Measurements from ENCODE around the gene DES. TPM values are rescaled to one million over a fixed set of nuclear protein-coding genes. Genes with fewer than 3 reads are reported as not detected.

Gene DES
- total RNA-seq, 1 experiment from 2014 or later, result 1.6 TPM

- H3K4me3 Mint-ChIP-seq, result no peak overlapping the region
- H3K36me3 Mint-ChIP-seq, result peaks cover 36% of the 10 kb centered on the region
- no peaks in the 10 kb centered on the region for H3K27me3 Mint-ChIP-seq (ENCODE audit: low read depth)
- H3K4me1 Mint-ChIP-seq, result no peaks in the 10 kb centered on the region
- ChIA-PET CTCF (interaction anchor here (0.6 kb wide), 1 partner anchor 19 kb away, joined by 3 read pairs; no protein-coding TSS in a partner anchor), POLR2A (no interaction called here)
- no peak for ATAC-seq
- TF ChIP-seq MXD4 (CRISPR knock-in tag; IDR thresholded peaks at IDR 0.05; ENCODE audit: borderline replicate concordance), result no peak
- no peak for TF ChIP-seq NFYB (CRISPR knock-in tag; conservative IDR thresholded peaks at IDR 0.05; ENCODE audit: low read depth)
- no peak for TF ChIP-seq ZBTB21 (CRISPR knock-in tag; IDR thresholded peaks at IDR 0.05; ENCODE audit: borderline replicate concordance)
- TF ChIP-seq, protein P1, sequence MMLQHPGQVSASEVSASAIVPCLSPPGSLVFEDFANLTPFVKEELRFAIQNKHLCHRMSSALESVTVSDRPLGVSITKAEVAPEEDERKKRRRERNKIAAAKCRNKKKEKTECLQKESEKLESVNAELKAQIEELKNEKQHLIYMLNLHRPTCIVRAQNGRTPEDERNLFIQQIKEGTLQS (CRISPR knock-in tag; conservative IDR thresholded peaks at IDR 0.05), result no peak
- TF ChIP-seq TEAD1 (CRISPR knock-in tag; IDR thresholded peaks at IDR 0.05), result no peak
- TF ChIP-seq CREM (CRISPR knock-in tag; IDR thresholded peaks at IDR 0.05), result no peak
- TF ChIP-seq, protein P2, sequence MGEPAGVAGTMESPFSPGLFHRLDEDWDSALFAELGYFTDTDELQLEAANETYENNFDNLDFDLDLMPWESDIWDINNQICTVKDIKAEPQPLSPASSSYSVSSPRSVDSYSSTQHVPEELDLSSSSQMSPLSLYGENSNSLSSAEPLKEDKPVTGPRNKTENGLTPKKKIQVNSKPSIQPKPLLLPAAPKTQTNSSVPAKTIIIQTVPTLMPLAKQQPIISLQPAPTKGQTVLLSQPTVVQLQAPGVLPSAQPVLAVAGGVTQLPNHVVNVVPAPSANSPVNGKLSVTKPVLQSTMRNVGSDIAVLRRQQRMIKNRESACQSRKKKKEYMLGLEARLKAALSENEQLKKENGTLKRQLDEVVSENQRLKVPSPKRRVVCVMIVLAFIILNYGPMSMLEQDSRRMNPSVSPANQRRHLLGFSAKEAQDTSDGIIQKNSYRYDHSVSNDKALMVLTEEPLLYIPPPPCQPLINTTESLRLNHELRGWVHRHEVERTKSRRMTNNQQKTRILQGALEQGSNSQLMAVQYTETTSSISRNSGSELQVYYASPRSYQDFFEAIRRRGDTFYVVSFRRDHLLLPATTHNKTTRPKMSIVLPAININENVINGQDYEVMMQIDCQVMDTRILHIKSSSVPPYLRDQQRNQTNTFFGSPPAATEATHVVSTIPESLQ (CRISPR knock-in tag; IDR thresholded peaks at IDR 0.05), result no peak
- no peaks in the 10 kb centered on the region for H3K9me3 Mint-ChIP-seq
- no peak overlapping the region for H3K27ac Mint-ChIP-seq
- DNase-seq (ENCODE audit: low spot score), result no peak
These were observed 37.3 kb upstream of the DES start for GRCh38 chr2:219380926-219381325.

DNA sequence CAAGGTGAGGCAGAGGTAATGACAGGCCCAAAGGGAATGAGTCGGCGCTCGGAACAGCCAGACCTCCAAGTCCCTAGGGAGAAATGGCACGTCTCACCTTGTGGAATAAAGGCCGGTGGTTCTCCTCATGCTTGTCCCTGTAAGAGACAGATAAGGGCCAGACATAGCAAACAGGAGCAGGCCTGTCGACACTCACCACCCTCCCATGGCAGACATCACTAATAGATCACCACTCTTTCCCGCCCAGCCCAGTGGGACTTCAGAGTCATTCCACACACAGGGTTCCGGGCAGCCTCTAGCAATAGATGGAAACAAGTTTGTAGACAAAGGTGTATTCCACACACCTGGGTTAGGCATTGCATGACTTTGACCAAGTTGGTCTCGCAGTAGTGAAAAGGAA is 36.7 kb upstream of the DES start:
- no peaks in the 10 kb centered on the region for H3K4me1 Mint-ChIP-seq
- DNase-seq (ENCODE audit: low spot score), result no peak
- TF ChIP-seq, protein P3, sequence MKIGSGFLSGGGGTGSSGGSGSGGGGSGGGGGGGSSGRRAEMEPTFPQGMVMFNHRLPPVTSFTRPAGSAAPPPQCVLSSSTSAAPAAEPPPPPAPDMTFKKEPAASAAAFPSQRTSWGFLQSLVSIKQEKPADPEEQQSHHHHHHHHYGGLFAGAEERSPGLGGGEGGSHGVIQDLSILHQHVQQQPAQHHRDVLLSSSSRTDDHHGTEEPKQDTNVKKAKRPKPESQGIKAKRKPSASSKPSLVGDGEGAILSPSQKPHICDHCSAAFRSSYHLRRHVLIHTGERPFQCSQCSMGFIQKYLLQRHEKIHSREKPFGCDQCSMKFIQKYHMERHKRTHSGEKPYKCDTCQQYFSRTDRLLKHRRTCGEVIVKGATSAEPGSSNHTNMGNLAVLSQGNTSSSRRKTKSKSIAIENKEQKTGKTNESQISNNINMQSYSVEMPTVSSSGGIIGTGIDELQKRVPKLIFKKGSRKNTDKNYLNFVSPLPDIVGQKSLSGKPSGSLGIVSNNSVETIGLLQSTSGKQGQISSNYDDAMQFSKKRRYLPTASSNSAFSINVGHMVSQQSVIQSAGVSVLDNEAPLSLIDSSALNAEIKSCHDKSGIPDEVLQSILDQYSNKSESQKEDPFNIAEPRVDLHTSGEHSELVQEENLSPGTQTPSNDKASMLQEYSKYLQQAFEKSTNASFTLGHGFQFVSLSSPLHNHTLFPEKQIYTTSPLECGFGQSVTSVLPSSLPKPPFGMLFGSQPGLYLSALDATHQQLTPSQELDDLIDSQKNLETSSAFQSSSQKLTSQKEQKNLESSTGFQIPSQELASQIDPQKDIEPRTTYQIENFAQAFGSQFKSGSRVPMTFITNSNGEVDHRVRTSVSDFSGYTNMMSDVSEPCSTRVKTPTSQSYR (CRISPR knock-in tag; IDR thresholded peaks at IDR 0.05), result no peak
- TF ChIP-seq NFATC4 (CRISPR knock-in tag; IDR thresholded peaks at IDR 0.05), result no peak
- TF ChIP-seq ATF1 (CRISPR knock-in tag; IDR thresholded peaks at IDR 0.05), result no peak
- TF ChIP-seq, protein P2 (CRISPR knock-in tag; IDR thresholded peaks at IDR 0.05), result no peak
- TF ChIP-seq ZNF671 (CRISPR knock-in tag; IDR thresholded peaks at IDR 0.05), result no peak
- no peak for TF ChIP-seq ELF4 (CRISPR knock-in tag; IDR thresholded peaks at IDR 0.05; ENCODE audit: low read depth)
- TF ChIP-seq SP1 (CRISPR knock-in tag; conservative IDR thresholded peaks at IDR 0.05), result no peak
- TF ChIP-seq IRF2 (CRISPR knock-in tag; IDR thresholded peaks at IDR 0.05; ENCODE audit: borderline replicate concordance, low read depth), result no peak
- no peak for TF ChIP-seq AR (CRISPR knock-in tag; IDR thresholded peaks at IDR 0.05)
- no peak for TF ChIP-seq TEAD1 (CRISPR knock-in tag; IDR thresholded peaks at IDR 0.05)
- TF ChIP-seq CTCF (IDR thresholded peaks at IDR 0.05), result no peak
- no peak for TF ChIP-seq CBFB (CRISPR knock-in tag; IDR thresholded peaks at IDR 0.05; ENCODE audit: low read depth)
- no peak for TF ChIP-seq SMAD4 (CRISPR knock-in tag; IDR thresholded peaks at IDR 0.05)
- no peak overlapping the region for H3K27ac Mint-ChIP-seq
- no peak overlapping the region for H3K4me3 Mint-ChIP-seq
- ATAC-seq, result no peak
- peaks cover 39% of the 10 kb centered on the region for H3K36me3 Mint-ChIP-seq
- no peaks in the 10 kb centered on the region for H3K9me3 Mint-ChIP-seq
- no peaks in the 10 kb centered on the region for H3K27me3 Mint-ChIP-seq (ENCODE audit: low read depth)
- ChIA-PET POLR2A (no interaction called here), CTCF (no interaction called here)

All from WTC11 (cell line).